Keratinocyte (primary cell): ENCODE data around the gene TOLLIP. TPM values are rescaled to one million over a fixed set of nuclear protein-coding genes. Genes with fewer than 3 reads are reported as not detected.

ENCODE experiments used
- DNase-seq: peaks from one replicate; pipeline ENCODE4 v3.0.0-alpha.2; 2011; ENCODE audit warnings: low read depth, missing footprints, low spot score
- FAIRE-seq: peaks from 2 replicates; lab custom pipeline; 2011; peaks lifted over from hg19 to GRCh38; lab: Jason Lieb, UNC
- H2AFZ ChIP-seq: 2 replicates; pipeline ENCODE4 v1.6.0; 2012; ENCODE audit warnings: low read length, control low read depth, inconsistent platforms; ENCODE audit not compliant: control insufficient read depth
- H3K27ac ChIP-seq: 2 replicates; pipeline ENCODE4 v1.5.1; 2011; ENCODE audit warnings: low read length; ENCODE audit not compliant: control insufficient read depth, insufficient read depth
- H3K27me3 ChIP-seq: 3 replicates; pipeline ENCODE4 v1.6.0; 2011; ENCODE audit warnings: low read length; ENCODE audit not compliant: control insufficient read depth, insufficient read depth; ENCODE audit errors: extremely low read depth
- H3K36me3 ChIP-seq, 2 experiments: 2 replicates in 1 of 2; 3 replicates in 1 of 2; pipeline ENCODE4 v1.5.1; 2011; ENCODE audit warnings: low read length in 2 of 2, mild to moderate bottlenecking in 1 of 2; ENCODE audit not compliant: control insufficient read depth in 2 of 2, insufficient read depth in 2 of 2; ENCODE audit errors: extremely low read depth in 1 of 2
- H3K4me1 ChIP-seq: 3 replicates; pipeline ENCODE4 v1.5.1; 2011; ENCODE audit warnings: low read length; ENCODE audit not compliant: control insufficient read depth, insufficient read depth; ENCODE audit errors: extremely low read depth
- H3K4me2 ChIP-seq: 3 replicates; pipeline ENCODE4 v1.6.0; 2011; ENCODE audit warnings: low read depth, low read length; ENCODE audit not compliant: control insufficient read depth, insufficient read depth; ENCODE audit errors: extremely low read depth
- H3K4me3 ChIP-seq, 3 experiments: fragments of 200-600 bp in 1 of 3; sonication (generic) in 1 of 3; 2 replicates in 2 of 3; 3 replicates in 1 of 3; pipeline ENCODE4 v1.5.1; 2011 to 2016; ENCODE audit warnings: low read length in 3 of 3, mild to moderate bottlenecking in 3 of 3, control low read depth in 2 of 3, inconsistent platforms in 1 of 3, low read depth in 1 of 3, mixed read lengths in 1 of 3, mixed run types in 1 of 3, moderate library complexity in 1 of 3; ENCODE audit not compliant: control insufficient read depth in 2 of 3, insufficient read depth in 2 of 3; ENCODE audit errors: extremely low read depth in 1 of 3
- H3K79me2 ChIP-seq: 2 replicates; pipeline ENCODE4 v1.6.0; 2012; ENCODE audit warnings: low read length; ENCODE audit not compliant: control insufficient read depth, insufficient read depth
- H3K9ac ChIP-seq: 3 replicates; pipeline ENCODE4 v1.6.0; 2011; ENCODE audit warnings: low read length; ENCODE audit not compliant: control insufficient read depth, insufficient read depth; ENCODE audit errors: extremely low read depth
- H3K9me1 ChIP-seq: 3 replicates; pipeline ENCODE4 v1.6.0; 2011; ENCODE audit warnings: low read length; ENCODE audit not compliant: control insufficient read depth, insufficient read depth; ENCODE audit errors: extremely low read depth
- H3K9me3 ChIP-seq: 2 replicates; pipeline ENCODE4 v1.5.1; 2012; ENCODE audit warnings: low read depth, low read length; ENCODE audit not compliant: control insufficient read depth
- H4K20me1 ChIP-seq: 3 replicates; pipeline ENCODE4 v1.6.0; 2011; ENCODE audit warnings: low read length; ENCODE audit not compliant: control insufficient read depth, insufficient read depth; ENCODE audit errors: extremely low read depth
- EZH2 ChIP-seq: IDR thresholded peaks from one replicate; pipeline ENCODE4 v1.6.1; 2012; ENCODE audit warnings: inconsistent platforms, mild to moderate bottlenecking, low read length, moderate library complexity
- dilution Hi-C: fragments of 300-500 bp; cut with MboI; formaldehyde crosslinking; loops from one replicate; pipeline ENCODE4 v1.7.0; 2020; ENCODE audit warnings: low sequenced_read_pairs; ENCODE audit not compliant: extremely low pct_ligation_motif_present
- polyA plus RNA-seq, 5 experiments: library from polyadenylated mRNA; depleted of rRNA in 3 of 5; stranded (reverse) in 3 of 5; stranded (forward) in 1 of 5; unstranded in 1 of 5; fragments of >200 nt; gene quantifications; 1 replicate in 1 of 5; 2 replicates in 3 of 5; 3 replicates in 1 of 5; pipeline versions ENCODE4 v1.2.1 to v1.2.3, GENCODE V29; 2011 to 2012; ENCODE audit warnings: missing spikeins in 2 of 5, low read depth in 1 of 5, low replicate concordance in 1 of 5
- TF ChIP-seq, protein P1 (sequence below), 3 experiments: IDR thresholded peaks in 1 of 3; conservative IDR thresholded peaks in 1 of 3; optimal IDR thresholded peaks in 1 of 3; 2 replicates in 2 of 3; 3 replicates in 1 of 3; pipeline versions ENCODE3 to v1.5.1; 2011; ENCODE audit warnings: low read length in 3 of 3, mild to moderate bottlenecking in 3 of 3, moderate library complexity in 2 of 3, control low read depth in 1 of 3, inconsistent platforms in 1 of 3; ENCODE audit not compliant: insufficient read depth in 2 of 3; ENCODE audit errors: extremely low read depth in 1 of 3

Gene TOLLIP
- polyA plus RNA-seq, 1 donor (not counting 4 experiments of a cell fraction or from before 2014, with no cell fraction given) = 40.2 TPM

DNA sequence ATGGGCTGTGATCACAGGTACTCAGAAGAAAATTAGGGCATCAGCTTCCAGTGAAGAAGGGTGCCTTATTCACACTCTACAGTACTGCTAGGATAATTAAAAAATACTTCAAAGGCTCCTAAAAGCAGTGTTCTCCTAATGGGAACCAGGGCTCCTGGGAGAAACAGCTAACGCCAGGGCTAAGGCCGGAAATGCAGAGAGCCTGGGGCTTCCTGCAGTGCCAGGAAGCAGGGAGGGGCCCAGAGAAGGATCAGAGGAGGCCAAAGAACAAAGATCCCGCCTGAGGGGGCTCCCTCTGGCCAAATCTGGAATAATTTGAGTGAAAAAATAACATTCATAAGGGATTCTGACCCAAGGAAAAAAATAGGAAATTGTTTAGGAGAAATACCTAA lies 27.5 kb downstream of the TOLLIP start:
- H3K4me1 ChIP-seq = peaks cover 6% of the 10 kb centered on the region
- FAIRE-seq (no peak), DNase-seq (no peak)
- TF ChIP-seq EZH2 = no peak
- TF ChIP-seq, protein P1, sequence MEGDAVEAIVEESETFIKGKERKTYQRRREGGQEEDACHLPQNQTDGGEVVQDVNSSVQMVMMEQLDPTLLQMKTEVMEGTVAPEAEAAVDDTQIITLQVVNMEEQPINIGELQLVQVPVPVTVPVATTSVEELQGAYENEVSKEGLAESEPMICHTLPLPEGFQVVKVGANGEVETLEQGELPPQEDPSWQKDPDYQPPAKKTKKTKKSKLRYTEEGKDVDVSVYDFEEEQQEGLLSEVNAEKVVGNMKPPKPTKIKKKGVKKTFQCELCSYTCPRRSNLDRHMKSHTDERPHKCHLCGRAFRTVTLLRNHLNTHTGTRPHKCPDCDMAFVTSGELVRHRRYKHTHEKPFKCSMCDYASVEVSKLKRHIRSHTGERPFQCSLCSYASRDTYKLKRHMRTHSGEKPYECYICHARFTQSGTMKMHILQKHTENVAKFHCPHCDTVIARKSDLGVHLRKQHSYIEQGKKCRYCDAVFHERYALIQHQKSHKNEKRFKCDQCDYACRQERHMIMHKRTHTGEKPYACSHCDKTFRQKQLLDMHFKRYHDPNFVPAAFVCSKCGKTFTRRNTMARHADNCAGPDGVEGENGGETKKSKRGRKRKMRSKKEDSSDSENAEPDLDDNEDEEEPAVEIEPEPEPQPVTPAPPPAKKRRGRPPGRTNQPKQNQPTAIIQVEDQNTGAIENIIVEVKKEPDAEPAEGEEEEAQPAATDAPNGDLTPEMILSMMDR (optimal IDR thresholded peaks at IDR 0.05 in 1 of 3, IDR thresholded peaks at IDR 0.05 in 1 of 3, conservative IDR thresholded peaks at IDR 0.05 in 1 of 3; ENCODE audit: extremely low read depth in 1 of 3, insufficient read depth in 2 of 3, low read length in 3 of 3) = no peak
- H3K4me2 ChIP-seq = no peak overlapping the region
- dilution Hi-C loops = no loop called here
- no peaks in the 10 kb centered on the region for H4K20me1 ChIP-seq
- H3K79me2 ChIP-seq = peaks cover 15% of the 10 kb centered on the region
- no peaks in the 10 kb centered on the region for H3K9me1 ChIP-seq
- no peak overlapping the region for H3K9ac ChIP-seq
- no peaks in the 10 kb centered on the region for H3K9me3 ChIP-seq
- no peak overlapping the region for H3K27ac ChIP-seq
- H3K27me3 ChIP-seq = no peaks in the 10 kb centered on the region
- no peak overlapping the region for H2AFZ ChIP-seq
- H3K36me3 ChIP-seq = peaks cover 36 to 60% of the 10 kb centered on the region in 2 experiments
- H3K4me3 ChIP-seq = no peak overlapping the region

DNA sequence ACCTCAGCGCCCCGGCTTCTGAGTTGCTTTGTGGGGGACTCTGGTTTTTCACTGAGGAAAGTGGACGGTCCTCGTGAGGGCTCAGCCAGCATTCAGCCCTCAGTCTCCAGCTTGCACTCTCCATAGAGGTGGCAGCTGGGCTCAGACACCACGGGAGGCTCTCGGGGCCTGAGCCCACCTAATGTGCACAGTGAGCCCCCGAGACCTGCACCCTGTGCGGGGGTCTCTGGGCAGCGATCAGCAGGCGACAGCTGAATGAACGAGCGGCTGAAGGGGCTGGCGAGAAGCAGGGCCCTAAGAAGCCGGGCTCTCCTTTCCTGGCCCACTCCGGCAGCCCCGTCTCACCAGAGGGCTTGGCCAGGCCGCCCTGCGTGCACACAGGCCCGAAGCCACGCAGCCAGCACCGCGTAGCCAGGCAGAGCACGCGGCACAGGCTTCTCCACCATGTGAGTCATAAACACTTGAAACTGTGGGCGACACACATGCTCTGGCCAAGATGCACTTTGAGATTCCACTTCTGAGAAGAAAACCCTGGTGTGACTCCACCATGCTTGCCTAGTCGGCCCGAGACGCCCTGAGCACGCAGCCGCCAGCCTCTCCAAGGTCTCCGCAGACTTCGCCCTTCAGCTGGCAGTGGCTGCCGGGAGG lies 28.0 kb downstream of the TOLLIP start:
- Histone ChIP-seq H3K9ac (no peak overlapping the region), H3K9me1 (no peaks in the 10 kb centered on the region), H3K9me3 (no peaks in the 10 kb centered on the region), H4K20me1 (no peaks in the 10 kb centered on the region), H2AFZ (no peak overlapping the region), H3K4me2 (no peak overlapping the region), H3K4me1 (peaks cover 6% of the 10 kb centered on the region), H3K36me3 (peaks cover 36 to 59% of the 10 kb centered on the region in 2 experiments), H3K79me2 (peaks cover 15% of the 10 kb centered on the region), H3K27ac (no peak overlapping the region), H3K27me3 (no peaks in the 10 kb centered on the region), H3K4me3 (no peak overlapping the region)
- DNase-seq = no peak
- FAIRE-seq = no peak
- TF ChIP-seq, protein P1 (optimal IDR thresholded peaks at IDR 0.05 in 1 of 3, IDR thresholded peaks at IDR 0.05 in 1 of 3, conservative IDR thresholded peaks at IDR 0.05 in 1 of 3; ENCODE audit: extremely low read depth in 1 of 3, insufficient read depth in 2 of 3, low read length in 3 of 3) = no peak
- TF ChIP-seq EZH2 = no peak
- dilution Hi-C loops = no loop called here
